H9 (cell line): ENCODE results near the gene BANP. TPM values are rescaled to one million over a fixed set of nuclear protein-coding genes. Genes with fewer than 3 reads are reported as not detected.

Experiments used
- DNase-seq: peaks from one replicate; pipeline ENCODE4 v3.0.0-alpha.2; 2017
- H2AFZ ChIP-seq: one replicate; pipeline ENCODE4 v1.6.1; 2013; ENCODE audit warnings: mild to moderate bottlenecking, low read length, control low read depth, moderate library complexity
- H2AK5ac ChIP-seq: 2 replicates; pipeline ENCODE4 v1.6.1; 2013; ENCODE audit warnings: low read length, control low read depth, mixed read lengths; ENCODE audit not compliant: insufficient read length
- H2BK120ac ChIP-seq: one replicate; pipeline ENCODE4 v1.6.1; 2013; ENCODE audit warnings: low read depth, mild to moderate bottlenecking, low read length, control low read depth, inconsistent platforms; ENCODE audit not compliant: poor library complexity, severe bottlenecking
- H2BK12ac ChIP-seq: 2 replicates; pipeline ENCODE4 v1.6.1; 2013; ENCODE audit warnings: low read length, control low read depth, mixed read lengths, low read depth; ENCODE audit not compliant: insufficient read length
- H2BK15ac ChIP-seq: 2 replicates; pipeline ENCODE4 v1.6.1; 2013; ENCODE audit warnings: low read depth, low read length, control low read depth
- H2BK20ac ChIP-seq: one replicate; pipeline ENCODE4 v1.6.1; 2013; ENCODE audit warnings: low read depth, mild to moderate bottlenecking, low read length, control low read depth, inconsistent platforms; ENCODE audit not compliant: poor library complexity, severe bottlenecking
- H2BK5ac ChIP-seq: 2 replicates; pipeline ENCODE4 v1.6.1; 2013; ENCODE audit warnings: low read length, control low read depth, mixed read lengths; ENCODE audit not compliant: insufficient read length
- H3K14ac ChIP-seq: 2 replicates; pipeline ENCODE4 v1.6.1; 2013; ENCODE audit warnings: low read length, control low read depth; ENCODE audit not compliant: insufficient read depth
- H3K18ac ChIP-seq: 2 replicates; pipeline ENCODE4 v1.6.1; 2013; ENCODE audit warnings: low read depth, mild to moderate bottlenecking, mixed read lengths, low read length, control low read depth; ENCODE audit not compliant: insufficient read length
- H3K23ac ChIP-seq: 2 replicates; pipeline ENCODE4 v1.6.1; 2013; ENCODE audit warnings: low read length, control low read depth, mixed read lengths, low read depth; ENCODE audit not compliant: insufficient read length
- H3K23me2 ChIP-seq: 2 replicates; pipeline ENCODE4 v1.6.1; 2013; ENCODE audit warnings: low read depth, mild to moderate bottlenecking, mixed read lengths, low read length, control low read depth; ENCODE audit not compliant: insufficient read length, poor library complexity, severe bottlenecking
- H3K27ac ChIP-seq: 2 replicates; pipeline ENCODE4 v1.5.1; 2013; ENCODE audit warnings: low read length, control low read depth, mixed read lengths, low read depth; ENCODE audit not compliant: insufficient read length
- H3K27me3 ChIP-seq: 2 replicates; pipeline ENCODE4 v1.6.1; 2013; ENCODE audit warnings: low read length, control low read depth, inconsistent platforms; ENCODE audit not compliant: insufficient read depth
- H3K4ac ChIP-seq: 2 replicates; pipeline ENCODE4 v1.6.1; 2013; ENCODE audit warnings: low read depth, mild to moderate bottlenecking, control low read depth, inconsistent platforms, low read length, moderate library complexity
- H3K4me1 ChIP-seq: 2 replicates; pipeline ENCODE4 v1.6.1; 2013; ENCODE audit warnings: low read length, control low read depth, inconsistent platforms; ENCODE audit not compliant: insufficient read depth
- H3K4me2 ChIP-seq: 2 replicates; pipeline ENCODE4 v1.6.1; 2013; ENCODE audit warnings: low read length, control low read depth, mixed read lengths; ENCODE audit not compliant: insufficient read length, insufficient read depth
- H3K56ac ChIP-seq: 2 replicates; pipeline ENCODE4 v1.6.1; 2013; ENCODE audit warnings: low read depth, mild to moderate bottlenecking, mixed read lengths, low read length, control low read depth; ENCODE audit not compliant: insufficient read length
- H3K79me1 ChIP-seq: 2 replicates; pipeline ENCODE4 v1.6.1; 2013; ENCODE audit warnings: low read depth, mild to moderate bottlenecking, moderate library complexity, low read length, control low read depth, inconsistent platforms; ENCODE audit not compliant: insufficient read depth, poor library complexity, severe bottlenecking
- H3K79me2 ChIP-seq: 2 replicates; pipeline ENCODE4 v1.6.1; 2013; ENCODE audit warnings: low read length, control low read depth, inconsistent platforms; ENCODE audit not compliant: insufficient read depth
- H3K9ac ChIP-seq: 2 replicates; pipeline ENCODE4 v1.6.1; 2013; ENCODE audit warnings: low read length, control low read depth, mixed read lengths; ENCODE audit not compliant: insufficient read length; ENCODE audit errors: extremely low read depth
- H3K9me3 ChIP-seq: one replicate; pipeline ENCODE4 v1.6.1; 2013; ENCODE audit warnings: low read depth, low read length, inconsistent platforms; ENCODE audit not compliant: control insufficient read depth
- H3T11ph ChIP-seq: one replicate; pipeline ENCODE4 v1.6.1; 2013; ENCODE audit warnings: mild to moderate bottlenecking, low read length, control low read depth, inconsistent platforms
- H4K20me1 ChIP-seq: one replicate; pipeline ENCODE4 v1.6.1; 2013; ENCODE audit not compliant: control insufficient read depth, insufficient read length, insufficient read depth
- H4K5ac ChIP-seq: 2 replicates; pipeline ENCODE4 v1.6.1; 2013; ENCODE audit warnings: low read depth, mild to moderate bottlenecking, mixed read lengths, low read length, control low read depth; ENCODE audit not compliant: insufficient read length
- H4K8ac ChIP-seq: replicated peaks from 2 replicates; pipeline ENCODE4 v1.6.1; 2013; ENCODE audit warnings: low read length, control low read depth, mixed read lengths, low read depth; ENCODE audit not compliant: insufficient read length
- H4K91ac ChIP-seq: 2 replicates; pipeline ENCODE4 v1.6.1; 2013; ENCODE audit warnings: low read depth, mild to moderate bottlenecking, moderate library complexity, mixed read lengths, low read length, control low read depth; ENCODE audit not compliant: insufficient read length
- H3K27ac Mint-ChIP-seq, 3 experiments: 2 replicates in 2 of 3; 3 replicates in 1 of 3; pipeline ENCODE4 v1.8.0; 2020 to 2021; ENCODE audit warnings: mixed read lengths in 3 of 3, mild to moderate bottlenecking in 1 of 3, moderate library complexity in 1 of 3
- H3K27me3 Mint-ChIP-seq: 2 replicates; pipeline ENCODE4 v1.8.0; 2021; ENCODE audit warnings: low read depth, mild to moderate bottlenecking, moderate library complexity, mixed read lengths
- H3K36me3 Mint-ChIP-seq, 3 experiments: 2 replicates in 2 of 3; 3 replicates in 1 of 3; pipeline ENCODE4 v1.8.0; 2020 to 2021; ENCODE audit warnings: low read depth in 3 of 3, mixed read lengths in 3 of 3; ENCODE audit not compliant: insufficient read depth in 1 of 3
- H3K4me1 Mint-ChIP-seq, 2 experiments: 2 replicates each; pipeline ENCODE4 v1.8.0; 2020; ENCODE audit warnings: mixed read lengths in 2 of 2
- H3K4me3 Mint-ChIP-seq, 2 experiments: 2 replicates in 1 of 2; 3 replicates in 1 of 2; pipeline ENCODE4 v1.8.0; 2020 to 2021; ENCODE audit warnings: mild to moderate bottlenecking in 2 of 2, mixed read lengths in 2 of 2, moderate library complexity in 1 of 2
- H3K9me3 Mint-ChIP-seq, 2 experiments: 2 replicates in 1 of 2; 3 replicates in 1 of 2; pipeline ENCODE4 v1.8.0; 2020; ENCODE audit warnings: mild to moderate bottlenecking in 2 of 2, mixed read lengths in 2 of 2, moderate library complexity in 1 of 2
- CTCF ChIP-seq: fragments of 200-600 bp; sonication (generic); conservative IDR thresholded peaks from 3 replicates; pipeline ENCODE4 v1.8.0; 2021; ENCODE audit warnings: antibody characterized with exemption, mild to moderate bottlenecking
- WGBS: extraction: QIAGEN DNeasy Blood & Tissue Kit; methylation state at CpG from one replicate; pipeline ENCODE4 v1.1.7; 2013; ENCODE audit warnings: missing lambda C conversion rate, low lambda C conversion rate, mixed read lengths; ENCODE audit not compliant: insufficient read length; ENCODE audit errors: extremely low coverage; 5-methylcytosine and 5-hydroxymethylcytosine counted together
- total RNA-seq: library from RNA; stranded (reverse); gene quantifications from 2 replicates; pipeline ENCODE4 v1.2.1, GENCODE V29; 2021

The BANP gene
- total RNA-seq, 1 experiment from 2014 or later = 24.9 TPM

- Histone ChIP-seq H2AFZ (no peak overlapping the region), H3K9me3 (no peaks in the 10 kb centered on the region), H4K5ac (no peak overlapping the region), H3K23ac (no peak overlapping the region), H2AK5ac (no peak overlapping the region), H3K27me3 (no peaks in the 10 kb centered on the region), H3K23me2 (no peaks in the 10 kb centered on the region), H3K79me1 (no peaks in the 10 kb centered on the region), H2BK12ac (no peak overlapping the region), H3K79me2 (no peaks in the 10 kb centered on the region), H3K14ac (no peak overlapping the region), H4K8ac (no peak overlapping the region), H2BK5ac (no peak overlapping the region), H3K56ac (no peak overlapping the region), H2BK20ac (no peak overlapping the region), H2BK15ac (no peak overlapping the region), H3K4ac (no peak overlapping the region), H4K91ac (no peak overlapping the region), H4K20me1 (peaks cover 3% of the 10 kb centered on the region), H3K27ac (no peak overlapping the region), H2BK120ac (no peak overlapping the region), H3K4me1 (no peaks in the 10 kb centered on the region), H3K9ac (no peak overlapping the region), H3K4me2 (no peak overlapping the region), H3T11ph (no peak overlapping the region), H3K18ac (no peak overlapping the region)
- Mint-ChIP-seq H3K9me3 (no peaks in the 10 kb centered on the region; a peak in 1 of 5 replicates), H3K36me3 (no peaks in the 10 kb centered on the region; a peak in 1 of 7 replicates), H3K4me1 (peaks cover 4 to 6% of the 10 kb centered on the region in 2 experiments), H3K27me3 (peaks cover 7% of the 10 kb centered on the region), H3K27ac (no peak overlapping the region), H3K4me3 (no peak overlapping the region)
- WGBS = no CpG with 5 or more reads among the region's 25 CpGs
- DNase-seq = no peak
- TF ChIP-seq CTCF = no peak
Observed at GRCh38 chr16:87914812-87915211, 36.4 kb upstream of the BANP start.
